GM12892 (cell line): ENCODE measurements around the gene KAZN.

Experiments
- DNase-seq: peaks from one replicate; pipeline ENCODE4 v3.0.0; 2011; ENCODE audit not compliant: insufficient read length
- FAIRE-seq: peaks from 2 replicates; lab custom pipeline; 2011; peaks lifted over from hg19 to GRCh38; lab: Jason Lieb, UNC
- POLR2A ChIP-seq: IDR thresholded peaks from 2 replicates; pipeline ENCODE4 v1.6.1; 2011; ENCODE audit warnings: low read depth, low read length, control low read depth
- POLR2AphosphoS5 ChIP-seq: IDR thresholded peaks from 2 replicates; pipeline ENCODE4 v1.6.1; 2011; ENCODE audit warnings: low read depth, low read length, control low read depth
- TAF1 ChIP-seq: IDR thresholded peaks from 2 replicates; pipeline ENCODE4 v1.6.1; 2011; ENCODE audit warnings: low read depth, mild to moderate bottlenecking, control low read depth, low read length, borderline replicate concordance

Gene KAZN

GRCh38 chr1:15053153-15053552 lies 454.7 kb downstream of the KAZN start:
- DNase-seq (no peak), FAIRE-seq (no peak)
- TF ChIP-seq TAF1: no peak

DNA sequence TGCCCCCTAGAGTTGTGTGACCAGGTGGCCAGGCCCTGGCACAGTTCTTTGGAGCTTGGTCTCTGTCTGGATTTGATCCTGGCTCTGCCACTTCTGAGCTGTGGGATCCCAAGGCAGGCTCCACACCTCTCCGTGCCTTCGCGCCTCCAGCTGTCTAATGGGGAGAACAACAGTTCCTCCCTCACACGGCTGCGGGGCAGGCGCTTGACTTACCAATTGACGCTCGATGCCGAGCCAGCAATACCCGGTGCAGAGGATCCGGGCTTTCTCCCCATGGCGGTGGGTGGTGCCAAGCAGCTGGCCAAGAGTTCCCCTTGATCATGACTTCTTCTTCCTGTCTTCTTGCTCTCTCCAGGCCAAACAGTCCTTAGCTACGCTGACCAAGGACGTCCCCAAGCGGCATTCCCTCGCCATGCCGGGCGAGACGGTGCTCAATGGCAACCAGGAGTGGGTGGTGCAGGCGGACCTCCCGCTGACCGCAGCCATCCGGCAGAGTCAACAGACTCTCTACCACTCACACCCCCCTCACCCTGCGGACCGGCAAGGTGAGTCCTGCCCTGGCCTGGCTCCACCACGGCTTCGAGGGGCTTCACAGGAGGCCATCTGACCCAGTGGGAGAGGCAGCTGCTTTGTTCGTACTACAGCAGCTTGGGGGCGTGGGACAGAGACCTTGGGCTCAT lies 457.4 kb downstream of the KAZN start:
- no peak for TF ChIP-seq POLR2A
- no peak for TF ChIP-seq POLR2AphosphoS5
- no peak for TF ChIP-seq TAF1
- no peak for DNase-seq
- no peak for FAIRE-seq

DNA sequence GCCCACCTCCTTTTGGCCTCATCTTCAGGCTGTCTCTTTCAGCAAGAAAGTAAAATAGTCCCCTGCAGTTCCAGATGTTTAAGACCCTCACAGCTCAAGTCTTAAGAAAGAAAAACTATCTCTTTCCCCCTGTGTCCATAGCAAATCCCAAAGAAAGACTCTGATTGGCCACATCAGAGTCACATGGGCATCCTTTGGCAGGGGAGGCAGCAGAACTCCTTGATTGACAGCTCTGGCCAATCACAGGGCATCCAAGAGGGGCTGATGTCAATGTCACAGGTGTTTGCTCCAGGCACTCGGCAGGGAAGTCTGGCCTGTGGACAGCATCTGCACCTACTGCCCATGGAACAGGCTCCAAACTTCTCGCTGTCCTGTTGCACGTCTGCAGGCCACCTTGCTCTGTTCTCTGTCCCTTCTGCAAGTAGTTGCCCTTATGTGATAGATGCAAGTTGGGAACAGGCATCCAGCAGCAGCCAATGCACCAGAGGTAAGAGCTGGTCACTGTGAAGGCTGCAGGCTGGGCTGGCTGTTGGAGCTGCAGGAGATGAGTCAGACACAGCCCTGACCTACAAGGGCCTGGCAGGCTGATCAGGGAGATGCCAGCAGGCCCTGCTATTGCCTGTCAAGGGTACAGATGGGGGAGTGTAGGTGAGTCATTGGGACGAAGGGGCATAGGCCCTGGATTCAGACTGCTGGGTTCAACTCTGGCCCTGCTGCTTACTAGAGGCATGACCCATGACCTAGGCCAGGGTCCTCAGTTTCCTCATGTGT lies 458.2 kb downstream of the KAZN start:
- FAIRE-seq: no peak
- DNase-seq: no peak

GRCh38 chr1:15057834-15058233 lies 459.3 kb downstream of the KAZN start:
- TF ChIP-seq POLR2AphosphoS5: no peak
- TF ChIP-seq TAF1: no peak
- no peak for TF ChIP-seq POLR2A
- FAIRE-seq: no peak
- DNase-seq: no peak

More for the DNA sequence above, 458.2 kb downstream of the KAZN start:
- TF ChIP-seq TAF1 (no peak), POLR2A (no peak), POLR2AphosphoS5 (no peak)

DNA sequence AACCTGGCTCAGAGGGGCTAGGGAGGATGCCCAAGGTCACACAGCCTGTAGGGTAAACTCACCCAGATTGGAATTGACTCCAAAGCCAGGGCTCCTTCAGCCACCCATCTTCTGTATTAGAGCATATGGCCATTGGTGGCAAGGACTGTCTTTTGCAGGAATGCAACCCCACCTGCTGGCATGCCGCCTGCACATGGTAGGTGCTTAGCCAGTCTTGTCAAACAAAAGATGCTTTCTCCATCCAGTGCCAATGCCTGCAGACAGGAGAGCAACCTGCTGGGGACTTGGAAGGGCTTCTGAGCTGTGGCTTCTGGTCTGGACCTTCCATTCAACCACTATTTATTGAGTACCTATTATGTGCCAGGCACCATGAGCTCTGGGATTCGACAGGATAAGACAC lies 459.8 kb downstream of the KAZN start:
- DNase-seq (no peak), FAIRE-seq (no peak)
- no peak for TF ChIP-seq TAF1
- TF ChIP-seq POLR2A: no peak
- no peak for TF ChIP-seq POLR2AphosphoS5

DNA sequence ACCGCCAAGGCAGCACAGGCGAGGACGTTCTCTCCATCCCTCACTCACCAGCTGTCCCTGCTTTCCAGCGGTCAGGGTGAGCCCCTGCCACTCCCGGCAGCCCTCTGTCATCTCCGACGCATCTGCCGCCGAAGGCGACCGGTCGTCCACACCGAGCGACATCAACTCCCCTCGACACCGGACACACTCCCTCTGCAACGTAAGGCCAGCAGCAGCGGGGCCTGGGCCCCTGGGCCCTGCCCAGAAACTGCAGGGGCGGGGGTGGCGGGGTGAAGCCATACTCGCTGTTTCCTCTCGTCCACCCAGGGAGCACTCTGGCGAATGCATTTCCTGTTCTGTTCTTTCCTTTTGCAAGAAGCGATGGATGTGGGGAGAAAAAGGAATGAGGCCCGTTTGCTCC lies 461.6 kb downstream of the KAZN start:
- DNase-seq (no peak), FAIRE-seq (no peak)
- TF ChIP-seq POLR2A (no peak), POLR2AphosphoS5 (no peak), TAF1 (no peak)

- FAIRE-seq (no peak), DNase-seq (no peak)
- TF ChIP-seq TAF1 (no peak), POLR2AphosphoS5 (no peak)
Measured at GRCh38 chr1:15062479-15063099, 464.1 kb downstream of the KAZN start.

GRCh38 chr1:15063346-15063745 lies 464.9 kb downstream of the KAZN start:
- TF ChIP-seq TAF1: no peak
- TF ChIP-seq POLR2AphosphoS5: no peak
- TF ChIP-seq POLR2A: no peak
- no peak for DNase-seq
- no peak for FAIRE-seq

DNA sequence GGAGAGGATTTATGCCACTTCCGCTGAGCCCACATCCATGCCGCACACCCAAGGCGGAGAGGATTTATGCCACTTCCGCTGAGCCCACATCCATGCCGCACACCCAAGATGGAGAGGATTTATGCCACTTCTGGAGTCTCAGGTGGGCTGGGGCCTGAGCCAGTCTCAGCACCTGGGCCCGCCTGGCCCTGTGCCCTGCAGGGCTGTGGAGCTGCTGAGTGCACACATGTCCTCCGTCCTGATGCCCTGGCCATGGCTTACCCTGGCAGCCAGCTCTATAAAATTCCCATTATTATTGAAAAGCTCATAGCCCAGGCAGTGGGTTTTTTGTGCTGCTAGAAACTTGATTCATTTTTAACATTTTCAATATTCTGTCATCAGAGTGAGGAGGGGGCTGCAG lies 465.3 kb downstream of the KAZN start:
- no peak for FAIRE-seq
- TF ChIP-seq TAF1 (no peak), POLR2A (no peak), POLR2AphosphoS5 (no peak)
- DNase-seq: no peak

- DNase-seq (no peak), FAIRE-seq (no peak)
- TF ChIP-seq TAF1 (no peak), POLR2AphosphoS5 (no peak), POLR2A (no peak)
Measured at GRCh38 chr1:15064217-15064929, 465.9 kb downstream of the KAZN start.

GRCh38 chr1:15065291-15065690 lies 466.8 kb downstream of the KAZN start:
- DNase-seq (no peak), FAIRE-seq (no peak)
- TF ChIP-seq POLR2A (no peak), POLR2AphosphoS5 (no peak), TAF1 (no peak)

DNA sequence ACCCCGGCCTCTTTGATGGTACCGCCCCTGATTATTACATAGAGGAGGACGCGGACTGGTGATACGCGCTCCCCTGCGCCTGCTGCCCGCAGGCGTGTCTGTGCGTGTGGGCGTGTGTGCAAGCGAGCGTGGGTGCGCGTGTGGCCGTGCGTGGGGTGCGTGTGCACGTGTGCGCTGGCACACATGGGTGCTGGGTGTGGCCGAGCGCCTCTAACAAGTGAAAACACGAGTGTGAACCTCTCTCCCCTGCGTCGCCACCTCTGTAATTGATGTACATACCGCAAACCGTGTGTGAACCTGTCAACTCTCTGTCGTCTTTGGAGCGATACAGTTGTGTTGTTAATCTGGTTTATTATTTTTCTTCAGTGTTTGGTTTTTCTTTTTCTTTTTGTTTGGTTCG lies 467.3 kb downstream of the KAZN start:
- no peak for TF ChIP-seq TAF1
- no peak for TF ChIP-seq POLR2AphosphoS5
- TF ChIP-seq POLR2A: no peak
- no peak for DNase-seq
- no peak for FAIRE-seq
